Measurements from ENCODE around the gene BIRC3.
"Not testable (repeated sequence)": the region's sequence is repeated elsewhere in the genome, so short reads cannot be mapped to it uniquely, and the experiment has no call there.

BIRC3 gene

DNA sequence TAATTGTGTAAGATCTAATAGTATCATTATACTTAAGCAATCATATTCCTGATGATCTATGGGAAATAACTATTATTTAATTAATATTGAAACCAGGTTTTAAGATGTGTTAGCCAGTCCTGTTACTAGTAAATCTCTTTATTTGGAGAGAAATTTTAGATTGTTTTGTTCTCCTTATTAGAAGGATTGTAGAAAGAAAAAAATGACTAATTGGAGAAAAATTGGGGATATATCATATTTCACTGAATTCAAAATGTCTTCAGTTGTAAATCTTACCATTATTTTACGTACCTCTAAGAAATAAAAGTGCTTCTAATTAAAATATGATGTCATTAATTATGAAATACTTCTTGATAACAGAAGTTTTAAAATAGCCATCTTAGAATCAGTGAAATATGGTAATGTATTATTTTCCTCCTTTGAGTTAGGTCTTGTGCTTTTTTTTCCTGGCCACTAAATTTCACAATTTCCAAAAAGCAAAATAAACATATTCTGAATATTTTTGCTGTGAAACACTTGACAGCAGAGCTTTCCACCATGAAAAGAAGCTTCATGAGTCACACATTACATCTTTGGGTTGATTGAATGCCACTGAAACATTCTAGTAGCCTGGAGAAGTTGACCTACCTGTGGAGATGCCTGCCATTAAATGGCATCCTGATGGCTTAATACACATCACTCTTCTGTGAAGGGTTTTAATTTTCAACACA, 6.4 kb downstream of the BIRC3 start:
- DNase-seq (ENCODE audit: low spot score), result no peak

GRCh38 chr11:102325088-102325487, 7.8 kb downstream of the BIRC3 start:
- DNase-seq (ENCODE audit: low spot score), result no peak

- no peak for DNase-seq (ENCODE audit: low spot score)
These were observed 11.5 kb downstream of the BIRC3 start for GRCh38 chr11:102328748-102329147.

DNA sequence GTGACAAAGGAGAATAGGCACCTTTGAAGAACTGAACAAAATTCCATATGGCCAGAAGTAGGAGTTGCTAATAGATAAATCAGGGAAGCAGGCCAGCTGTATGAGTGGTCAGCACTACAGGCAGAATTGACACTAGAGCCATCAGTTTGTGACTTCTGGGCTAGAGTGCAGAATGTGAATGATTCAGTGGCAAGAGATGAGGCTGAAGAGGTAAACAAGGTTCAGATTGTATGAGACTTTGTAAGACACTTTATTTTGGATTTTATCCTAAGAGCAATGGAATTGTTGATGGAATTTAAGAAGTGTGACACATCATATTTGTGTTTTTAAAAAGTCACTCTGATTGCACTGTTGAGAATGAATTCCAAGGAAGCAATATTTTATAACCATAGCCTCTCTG, 12.9 kb downstream of the BIRC3 start:
- DNase-seq (ENCODE audit: low spot score), result no peak

DNA sequence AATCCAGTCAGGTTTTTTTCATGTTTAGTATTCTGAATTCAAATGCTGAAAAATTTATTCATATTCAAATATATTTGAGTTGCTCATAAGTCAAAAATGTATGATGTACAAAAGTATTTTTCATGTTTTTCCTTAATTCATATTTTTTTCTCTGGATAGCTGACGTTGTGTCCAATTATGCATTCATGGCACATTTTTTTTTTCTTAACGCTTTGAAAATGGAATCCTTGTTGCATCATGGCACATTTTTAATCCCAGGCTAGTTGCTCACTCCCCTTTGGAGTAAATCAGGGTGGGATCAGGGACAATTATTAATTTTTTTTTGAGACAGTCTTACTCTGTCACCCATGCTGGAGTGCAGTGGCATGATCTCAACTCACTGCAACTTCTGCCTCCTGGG, 14.1 kb downstream of the BIRC3 start:
- DNase-seq (ENCODE audit: low spot score), result no peak

DNA sequence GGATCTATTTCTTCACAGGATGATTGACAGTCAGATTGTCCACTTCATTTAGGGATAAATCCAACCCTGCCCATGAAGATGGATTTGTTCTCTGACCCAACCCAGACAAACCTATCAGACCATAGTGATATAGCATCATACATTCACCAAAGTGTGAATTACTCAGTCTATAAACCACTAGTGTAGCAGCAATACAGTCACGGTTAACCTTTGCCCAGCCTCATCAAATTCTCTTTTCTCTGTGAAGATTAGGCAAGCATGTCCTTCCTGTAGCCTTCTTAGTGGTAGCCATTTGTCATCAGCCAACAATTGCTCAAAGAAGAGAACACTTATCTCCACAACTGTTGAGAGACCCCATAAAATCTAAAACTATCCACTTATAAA, 15.3 kb downstream of the BIRC3 start:
- DNase-seq (ENCODE audit: low spot score), result no peak

DNA sequence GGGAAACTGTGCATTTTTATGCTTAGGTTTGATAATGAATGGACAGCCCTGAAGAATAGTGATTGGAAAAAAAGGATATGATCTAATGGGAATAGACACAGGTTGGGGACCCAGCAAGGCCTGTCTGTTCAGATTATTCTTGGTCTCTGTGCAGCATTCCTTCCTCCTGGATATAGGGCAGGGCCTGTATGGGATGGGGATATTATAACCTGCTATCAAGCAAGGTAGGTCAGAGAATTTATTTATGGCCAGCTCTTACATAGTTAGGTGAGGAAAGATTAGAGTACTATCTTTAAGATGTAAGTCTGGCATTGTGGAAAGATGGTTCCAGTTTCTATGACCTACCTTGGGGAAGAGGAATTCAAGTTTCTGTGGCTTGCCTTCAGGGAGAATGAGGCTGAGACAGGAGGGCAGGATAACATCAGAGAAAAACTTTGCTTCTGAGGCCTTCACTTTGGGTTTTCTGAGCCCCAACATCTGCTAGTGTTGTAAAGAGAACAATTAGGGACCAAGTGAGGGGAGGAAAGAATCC, 21.3 kb downstream of the BIRC3 start:
- DNase-seq (ENCODE audit: low spot score), result no peak

GRCh38 chr11:102341311-102341710, 24.0 kb downstream of the BIRC3 start:
- DNase-seq (ENCODE audit: low spot score), result not testable (repeated sequence)

DNA sequence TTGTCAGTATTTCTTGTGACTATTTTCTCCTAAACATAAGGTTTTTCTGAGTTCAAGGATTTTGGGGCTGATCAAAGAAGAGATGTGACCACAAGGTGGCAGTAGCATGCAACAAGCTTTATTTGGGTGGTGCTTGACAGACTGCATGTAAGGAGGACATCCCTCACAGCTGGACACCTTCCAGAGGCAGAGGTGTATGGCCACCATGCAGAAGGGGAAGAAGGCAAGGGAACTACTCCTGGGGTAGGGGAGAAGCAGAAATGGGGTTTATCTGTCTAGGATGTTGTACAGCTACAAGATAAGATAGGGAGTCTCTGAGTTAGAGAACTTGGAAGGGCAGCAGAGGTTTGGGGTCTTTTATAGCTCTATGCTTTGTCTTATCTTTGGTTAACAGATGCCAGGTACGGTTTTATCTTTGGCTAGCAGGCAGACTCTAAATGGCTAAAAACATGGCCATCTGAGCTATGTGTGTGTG, 24.6 kb downstream of the BIRC3 start:
- peak; percentile 89 for DNase-seq (ENCODE audit: low spot score)

DNA sequence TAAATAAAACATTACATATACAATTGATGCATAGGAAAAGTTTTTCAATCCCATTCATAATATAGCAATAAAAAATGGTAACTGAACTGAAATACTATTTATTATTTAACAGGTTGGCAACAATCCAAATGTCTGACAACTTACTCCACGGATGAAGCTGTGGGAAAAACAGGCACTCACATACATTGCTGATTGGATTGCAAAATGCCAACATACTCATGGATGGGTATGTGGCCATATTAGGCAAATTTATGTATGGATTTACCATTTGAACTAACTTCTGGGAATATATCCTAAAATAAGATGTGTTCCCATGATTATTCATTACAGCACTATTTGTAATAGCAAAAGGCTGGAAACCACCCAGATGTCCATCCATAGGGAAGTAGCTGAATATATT, 26.5 kb downstream of the BIRC3 start:
- no peak for DNase-seq (ENCODE audit: low spot score)

DNA sequence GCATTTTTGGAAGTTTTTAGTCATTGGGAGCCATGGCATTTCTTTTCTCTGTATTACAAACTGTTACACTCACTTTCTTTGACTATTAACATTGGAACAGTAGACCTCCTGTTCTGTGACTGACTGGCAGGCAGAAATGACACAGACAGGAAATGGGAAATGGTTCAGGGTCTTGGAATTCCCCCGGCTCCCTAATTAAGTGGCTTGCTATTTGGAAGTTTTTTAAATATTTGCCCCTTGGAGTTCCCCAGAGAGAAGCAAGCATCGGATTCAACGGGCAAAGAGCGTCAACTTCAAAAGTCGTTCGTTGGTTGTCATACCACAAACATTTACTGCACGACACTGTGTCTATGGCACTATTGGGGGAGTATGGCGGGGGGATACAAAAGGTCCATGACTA, 28.6 kb downstream of the BIRC3 start:
- peak; percentile 38 for DNase-seq (ENCODE audit: low spot score)

GRCh38 chr11:102346456-102346747, 29.1 kb downstream of the BIRC3 start:
- DNase-seq (ENCODE audit: low spot score), result peak; percentile 77

DNA sequence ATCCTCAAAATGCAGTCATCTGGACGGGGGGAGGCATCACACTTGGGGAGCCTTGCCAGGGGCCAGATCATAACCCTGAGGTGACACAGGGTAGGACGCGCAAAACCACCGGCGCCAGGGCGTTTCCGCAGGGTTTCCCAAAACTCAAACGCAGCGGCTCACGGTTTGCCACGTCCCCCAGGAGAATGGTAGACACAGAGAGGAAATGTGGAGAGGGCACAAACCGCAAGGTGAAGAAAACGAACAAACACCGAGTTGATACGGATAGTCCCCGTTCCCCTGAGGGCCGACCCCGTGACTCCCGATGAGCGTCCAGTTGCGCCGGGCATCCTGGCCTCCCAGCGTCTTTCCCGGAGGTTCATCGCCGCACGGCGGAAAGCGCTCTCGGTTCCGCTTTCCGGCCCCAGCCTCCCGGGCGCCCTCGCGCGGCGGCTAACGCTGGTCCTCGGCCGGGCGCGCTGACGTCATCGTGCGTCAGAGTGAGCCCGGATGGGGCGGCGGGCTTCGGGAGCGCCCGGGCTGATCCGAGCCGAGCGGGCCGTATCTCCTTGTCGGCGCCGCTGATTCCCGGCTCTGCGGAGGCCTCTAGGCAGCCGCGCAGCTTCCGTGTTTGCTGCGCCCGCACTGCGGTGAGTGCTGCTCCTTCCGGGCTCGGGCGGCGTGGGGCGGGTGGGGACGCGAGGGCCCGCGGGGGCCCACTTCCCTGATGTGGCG, 29.6 kb downstream of the BIRC3 start, which contains the start of gene BIRC2:
Gene BIRC2 (plus strand): TSS at position 467 of the 714 bp plus-strand sequence. CDS start 2,641 bp downstream, outside the sequence.
- DNase-seq (ENCODE audit: low spot score), result peak; percentile 88

DNA sequence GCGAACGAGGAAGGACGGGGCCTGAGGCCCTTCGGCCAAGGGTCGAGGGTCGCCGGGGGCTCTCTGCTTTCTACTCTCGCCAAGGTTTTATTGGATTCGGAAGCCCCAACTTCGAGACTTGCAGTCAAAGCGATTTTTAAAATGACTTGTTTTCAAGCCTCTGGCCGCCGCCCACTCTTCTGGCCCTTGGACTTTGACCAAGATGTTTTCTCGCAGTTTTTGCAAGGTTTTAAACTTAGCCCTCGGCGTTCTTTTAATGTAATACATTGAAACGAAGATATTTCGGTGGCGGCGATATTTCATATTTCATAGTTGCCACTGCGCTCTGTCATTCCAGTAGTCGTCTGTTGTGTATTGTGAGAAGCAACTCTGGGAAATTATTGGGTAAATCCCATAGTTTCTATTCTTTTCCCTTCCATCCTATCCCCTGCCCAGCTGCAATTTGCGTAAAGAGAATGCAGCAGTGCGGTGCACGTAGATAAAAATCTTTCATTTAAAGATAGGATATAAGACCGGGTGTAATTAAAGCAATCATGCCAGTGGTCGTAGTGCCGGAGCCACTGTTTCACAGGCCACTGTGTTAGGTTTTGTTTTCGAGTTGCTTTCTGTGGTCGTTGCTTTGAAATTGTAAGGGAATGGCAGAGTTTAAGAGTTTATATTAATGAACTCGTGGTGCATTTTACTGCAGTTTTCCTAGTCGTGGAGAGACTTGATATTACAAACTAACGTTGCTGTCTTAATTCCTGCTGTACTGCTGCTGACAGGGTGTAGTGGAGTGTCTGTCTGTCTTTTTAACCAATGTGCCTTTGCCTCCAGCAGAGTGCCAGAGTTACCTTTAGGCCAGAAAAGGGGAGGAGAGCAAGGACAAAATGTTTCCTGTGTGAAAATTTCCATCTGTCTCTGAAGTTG, 30.4 kb downstream of the BIRC3 start:
- peak; percentile 49 for DNase-seq (ENCODE audit: low spot score)

DNA sequence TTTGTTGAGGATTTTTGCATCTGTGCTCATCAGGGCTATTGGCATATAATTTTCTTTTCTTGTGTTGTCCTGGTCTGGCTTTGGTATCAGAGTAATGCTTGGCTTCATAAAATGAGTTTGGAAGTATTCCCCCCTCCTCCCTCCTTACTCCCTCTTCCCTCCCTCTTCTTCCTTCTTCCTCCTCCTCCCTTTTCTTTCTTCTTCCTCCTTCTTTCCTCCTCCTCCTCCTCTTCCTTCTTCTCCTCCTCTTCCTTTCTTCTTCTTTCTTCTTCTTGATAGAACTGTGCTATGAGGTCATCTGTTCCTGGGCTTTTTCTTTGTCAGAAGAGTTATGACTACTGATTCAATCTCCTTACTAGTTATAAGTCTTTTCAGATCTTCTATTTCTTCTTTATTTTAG, 39.8 kb downstream of the BIRC3 start:
- no peak for DNase-seq (ENCODE audit: low spot score)

DNA sequence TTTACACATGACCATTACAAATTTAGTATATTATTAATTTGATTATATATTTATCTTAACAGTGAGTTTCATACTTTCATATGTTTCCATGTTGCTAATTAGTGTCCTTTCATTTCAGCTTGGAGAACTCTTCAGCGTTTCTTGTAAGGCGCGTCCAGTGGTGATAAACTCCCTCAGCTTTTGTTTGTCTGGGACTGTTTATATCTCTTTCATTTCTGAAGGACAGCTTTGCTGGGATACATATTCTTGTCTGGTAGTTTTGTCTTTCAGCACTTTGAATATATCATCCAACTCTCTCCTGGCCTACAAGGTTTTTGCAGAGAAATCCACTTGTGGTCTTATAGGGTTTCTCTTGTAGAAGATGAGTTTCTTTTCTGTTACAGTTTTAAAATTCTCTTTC, 42.1 kb downstream of the BIRC3 start:
- DNase-seq (ENCODE audit: low spot score), result no peak

DNA sequence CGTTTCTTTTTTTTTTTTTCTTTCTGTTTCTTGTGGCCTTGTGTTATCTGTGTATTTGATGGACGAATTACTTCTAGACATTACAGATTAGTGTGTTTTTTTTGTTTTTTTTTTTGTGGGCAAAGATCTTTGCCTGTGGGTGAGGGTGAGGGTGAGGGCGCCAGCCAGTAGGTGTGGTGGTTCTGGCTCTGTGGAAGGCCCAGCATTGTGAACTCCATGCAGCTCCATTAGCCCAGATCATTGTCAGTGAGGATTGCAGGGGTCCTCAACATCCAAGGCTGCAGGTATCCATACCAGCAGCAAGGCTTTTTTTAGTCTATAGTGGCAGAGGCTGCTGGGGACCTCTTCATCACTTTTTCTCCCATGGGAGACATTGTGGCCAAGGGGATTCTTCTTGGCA, 43.4 kb downstream of the BIRC3 start:
- no peak for DNase-seq (ENCODE audit: low spot score)

GRCh38 chr11:102361086-102362031, 44.1 kb downstream of the BIRC3 start:
- DNase-seq (ENCODE audit: low spot score), result no peak

- DNase-seq (ENCODE audit: low spot score), result no peak
These were observed 47.7 kb downstream of the BIRC3 start for GRCh38 chr11:102364991-102365390.

GRCh38 chr11:102367364-102367763, 50.1 kb downstream of the BIRC3 start:
- peak; percentile 53 for DNase-seq (ENCODE audit: low spot score)

DNA sequence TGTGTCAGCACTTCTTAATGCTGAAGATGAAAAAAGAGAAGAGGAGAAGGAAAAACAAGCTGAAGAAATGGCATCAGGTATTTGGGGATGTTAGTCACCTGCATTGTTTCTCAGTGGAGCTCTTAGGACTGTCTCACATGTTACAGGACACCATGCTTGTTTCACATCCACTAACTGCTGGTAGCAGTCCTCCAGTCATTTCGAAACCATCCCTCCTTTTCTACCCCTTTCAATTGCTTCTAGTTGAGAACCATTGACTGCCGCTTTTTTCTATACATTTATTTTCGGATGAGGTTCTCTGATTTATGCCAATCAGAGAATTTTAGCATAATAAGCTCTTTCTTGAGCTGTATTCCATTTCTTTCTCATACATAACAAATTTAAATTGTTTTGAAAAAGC, 51.2 kb downstream of the BIRC3 start:
- no peak for DNase-seq (ENCODE audit: low spot score)

All from pons (tissue), 1 donor.